Measurements from ENCODE around the gene AHCYL2. TPM values are rescaled to one million over a fixed set of nuclear protein-coding genes. Genes with fewer than 3 reads are reported as not detected.

AHCYL2 gene
- total RNA-seq = 34.1 TPM

GRCh38 chr7:129224251-129225205 lies at the start of gene AHCYL2:
Gene AHCYL2 (plus strand): TSS chr7:129225030.

GRCh38 chr7:129188372-129188891 lies 36.4 kb upstream of the AHCYL2 start, which contains the start of gene SMO:
Gene SMO (plus strand): TSS chr7:129188633. CDS start chr7:129189152, 519 bp downstream.

GRCh38 chr7:129433847-129434674 lies 209.2 kb downstream of the AHCYL2 start, which contains the start of gene STRIP2:
Gene STRIP2 (plus strand): TSS chr7:129434432. CDS start chr7:129434473, 41 bp downstream.

Small RNAs within 50 kb of the gene (small RNA-seq; reads per million reads assigned to genes)
- gene AC009244.1 (ENCODE audit: low replicate concordance) (not detected), gene SNRPGP3 (ENCODE audit: low replicate concordance) (not detected)

Other genes with a start within 250 kb of the AHCYL2 start
- 88.9 TPM for gene TNPO3, start 169.9 kb upstream of the AHCYL2 start, total RNA-seq
- gene TSPAN33, start 80.3 kb upstream of the AHCYL2 start, total RNA-seq = 5.6 TPM
- 15.0 TPM for gene SMO, start 36.4 kb upstream of the AHCYL2 start, total RNA-seq
- gene STRIP2, start 209.4 kb downstream of the AHCYL2 start, total RNA-seq = 8.5 TPM